ENCODE data around the gene CHST15. TPM values are rescaled to one million over a fixed set of nuclear protein-coding genes. Genes with fewer than 3 reads are reported as not detected.

Gene CHST15
- total and polyA plus RNA-seq, 4 donors = 5.4 to 45.3 (median 36.7) TPM

GRCh38 chr10:124083740-124084397, 9.5 kb downstream of the CHST15 start:
- Histone ChIP-seq H3K27me3 (ENCODE audit: control insufficient read depth in 3 of 3, insufficient read depth in 3 of 3, low read length in 2 of 3) (no peaks in the 10 kb centered on the region), H3K4me1 (ENCODE audit: control insufficient read depth in 5 of 5, insufficient read depth in 5 of 5, low read length in 5 of 5) (peaks cover 0 to 20% (median 0%) of the 10 kb centered on the region in 5 donors), H3K36me3 (ENCODE audit: control insufficient read depth in 4 of 4, insufficient read depth in 4 of 4, low read length in 4 of 4) (no peaks in the 10 kb centered on the region), H3K9ac (ENCODE audit: insufficient read depth in 1 of 2, low read length in 2 of 2) (no peak overlapping the region), H3K27ac (ENCODE audit: low read depth in 1 of 2, low read length in 1 of 2) (no peak overlapping the region), H3K9me3 (ENCODE audit: control insufficient read depth in 4 of 4, insufficient read depth in 3 of 4, low read length in 3 of 4) (no peaks in the 10 kb centered on the region), H3K4me3 (no peak overlapping the region)
- no peak for TF ChIP-seq CTCF (IDR thresholded peaks at IDR 0.05; ENCODE audit: control extremely low read depth, extremely low read depth)
- ATAC-seq (ENCODE audit: insufficient read depth, low FRiP score) = no peak
- WGBS, 2 donors = 87 to 88% methylated on average over 16 of the region's 16 CpGs
- DNase-seq = no peak

GRCh38 chr10:124083047-124083739, 10.2 kb downstream of the CHST15 start:
- Histone ChIP-seq H3K36me3 (ENCODE audit: control insufficient read depth in 4 of 4, insufficient read depth in 4 of 4, low read length in 4 of 4) (no peaks in the 10 kb centered on the region), H3K9me3 (ENCODE audit: control insufficient read depth in 4 of 4, insufficient read depth in 3 of 4, low read length in 3 of 4) (no peaks in the 10 kb centered on the region), H3K4me3 (no peak overlapping the region), H3K27me3 (ENCODE audit: control insufficient read depth in 3 of 3, insufficient read depth in 3 of 3, low read length in 2 of 3) (no peaks in the 10 kb centered on the region), H3K9ac (ENCODE audit: insufficient read depth in 1 of 2, low read length in 2 of 2) (no peak overlapping the region), H3K4me1 (ENCODE audit: control insufficient read depth in 5 of 5, insufficient read depth in 5 of 5, low read length in 5 of 5) (peaks cover 0 to 15% (median 0%) of the 10 kb centered on the region in 5 donors), H3K27ac (ENCODE audit: low read depth in 1 of 2, low read length in 1 of 2) (no peak overlapping the region)
- no peak for TF ChIP-seq CTCF (IDR thresholded peaks at IDR 0.05; ENCODE audit: control extremely low read depth, extremely low read depth)
- DNase-seq (no peak), ATAC-seq (ENCODE audit: insufficient read depth, low FRiP score) (no peak)
- 91 to 94% methylated on average over 10 of the region's 10 CpGs for WGBS, 2 donors

GRCh38 chr10:124082555-124082954, 10.8 kb downstream of the CHST15 start:
- WGBS, 2 donors = 94 to 97% methylated on average over 6 of the region's 6 CpGs
- H3K27me3 ChIP-seq (ENCODE audit: control insufficient read depth in 3 of 3, insufficient read depth in 3 of 3, low read length in 2 of 3) = no peaks in the 10 kb centered on the region
- no peak for TF ChIP-seq CTCF (IDR thresholded peaks at IDR 0.05; ENCODE audit: control extremely low read depth, extremely low read depth)
- H3K27ac ChIP-seq (ENCODE audit: low read depth in 1 of 2, low read length in 1 of 2) = no peak overlapping the region
- no peak overlapping the region for H3K4me3 ChIP-seq
- H3K9ac ChIP-seq (ENCODE audit: insufficient read depth in 1 of 2, low read length in 2 of 2) = no peak overlapping the region
- DNase-seq (no peak), ATAC-seq (ENCODE audit: insufficient read depth, low FRiP score) (no peak)
- H3K9me3 ChIP-seq (ENCODE audit: control insufficient read depth in 4 of 4, insufficient read depth in 3 of 4, low read length in 3 of 4) = no peaks in the 10 kb centered on the region
- H3K4me1 ChIP-seq (ENCODE audit: control insufficient read depth in 5 of 5, insufficient read depth in 5 of 5, low read length in 5 of 5) = peaks cover 0 to 12% (median 0%) of the 10 kb centered on the region in 5 donors
- no peaks in the 10 kb centered on the region for H3K36me3 ChIP-seq (ENCODE audit: control insufficient read depth in 4 of 4, insufficient read depth in 4 of 4, low read length in 4 of 4)
